IPS-18c (cell line): ENCODE measurements around the gene DOK3.
"Not testable (repeated sequence)": the region's sequence is repeated elsewhere in the genome, so short reads cannot be mapped to it uniquely, and the experiment has no call there.

Experiments
- H3K4me3 ChIP-seq: 2 replicates; pipeline ENCODE4 v1.7.0; 2013; ENCODE audit warnings: low read depth, mild to moderate bottlenecking, low read length, moderate library complexity; ENCODE audit not compliant: insufficient read depth
- H3K9me3 ChIP-seq: one replicate; pipeline ENCODE4 v1.6.1; 2013; ENCODE audit warnings: mild to moderate bottlenecking, low read length, moderate library complexity; ENCODE audit not compliant: control insufficient read depth, insufficient read depth

Gene DOK3

DNA sequence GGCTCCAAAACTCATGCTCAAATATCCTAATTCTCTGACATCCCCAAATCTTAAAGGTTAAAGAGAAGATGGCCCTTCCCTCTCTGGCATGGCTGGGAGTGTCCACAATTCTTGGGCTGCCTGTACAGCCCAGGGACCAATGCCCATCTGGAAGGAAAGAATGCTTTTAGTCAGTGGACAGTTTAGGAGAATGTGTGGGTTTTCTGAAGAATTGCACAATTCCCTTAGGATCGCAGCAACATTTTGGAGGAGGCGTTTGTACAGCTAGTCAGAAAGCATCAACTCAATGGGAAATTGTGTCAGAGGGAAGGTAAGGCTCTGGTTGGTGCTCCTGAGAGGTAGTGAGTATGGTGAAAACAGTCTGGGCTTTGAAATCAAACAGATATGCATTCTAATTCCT lies 29.8 kb upstream of the DOK3 start:
- H3K9me3 ChIP-seq, result peaks cover 3% of the 10 kb centered on the region

DNA sequence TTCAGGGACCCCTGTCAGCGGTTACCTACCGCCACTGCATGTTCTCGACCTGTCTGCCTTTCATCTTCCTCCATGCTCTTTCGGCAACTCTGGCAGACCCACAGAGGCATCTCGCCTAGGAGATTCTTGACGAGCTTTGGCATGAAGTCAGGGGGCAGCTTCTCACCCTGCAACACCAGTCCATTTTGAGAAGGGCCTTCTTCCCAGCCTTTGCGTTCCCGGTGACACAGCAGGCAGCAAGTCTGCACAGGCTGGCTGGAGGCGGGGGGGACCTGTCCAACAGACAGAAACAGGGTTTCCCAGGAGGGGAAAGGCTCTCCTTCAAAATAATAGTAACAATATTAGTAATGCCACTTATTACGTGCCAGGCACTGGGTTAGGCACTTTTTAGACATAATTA lies 29.2 kb upstream of the DOK3 start:
- Histone ChIP-seq H3K9me3 (peaks cover 3% of the 10 kb centered on the region), H3K4me3 (no peak overlapping the region)

More for the DNA sequence above, 29.8 kb upstream of the DOK3 start:
- no peak overlapping the region for H3K4me3 ChIP-seq

GRCh38 chr5:177537389-177538361 lies 28.0 kb upstream of the DOK3 start:
- Histone ChIP-seq H3K9me3 (peaks cover 3% of the 10 kb centered on the region), H3K4me3 (no peak overlapping the region)

DNA sequence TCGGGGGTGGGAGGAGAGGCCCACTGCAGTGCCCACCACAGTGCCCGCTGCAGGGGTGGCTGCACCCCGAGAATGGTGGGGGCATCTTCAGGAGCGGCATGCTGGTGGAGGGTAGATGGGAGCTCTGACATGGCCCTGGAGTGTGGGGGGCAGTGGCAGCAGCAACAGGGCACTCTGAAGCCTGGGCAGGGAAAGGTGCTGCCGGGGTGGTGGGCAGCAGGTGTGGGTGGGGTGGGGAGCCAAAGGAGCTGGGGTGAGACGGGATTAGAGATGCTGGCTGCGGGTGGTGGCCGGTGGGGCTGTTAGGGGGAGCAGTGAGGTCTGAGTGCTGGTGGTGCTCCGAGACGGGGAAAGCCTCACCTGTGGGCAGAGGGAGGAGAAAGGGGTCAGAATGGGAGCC lies 26.8 kb upstream of the DOK3 start:
- Histone ChIP-seq H3K4me3 (no peak overlapping the region), H3K9me3 (peaks cover 3% of the 10 kb centered on the region)

- Histone ChIP-seq H3K4me3 (no peak overlapping the region), H3K9me3 (peaks cover 3% of the 10 kb centered on the region)
These were observed 25.5 kb upstream of the DOK3 start for GRCh38 chr5:177535125-177535524.

- not testable (repeated sequence) for H3K9me3 ChIP-seq, H3K4me3 ChIP-seq
These were observed 24.8 kb upstream of the DOK3 start for GRCh38 chr5:177534433-177534832.

DNA sequence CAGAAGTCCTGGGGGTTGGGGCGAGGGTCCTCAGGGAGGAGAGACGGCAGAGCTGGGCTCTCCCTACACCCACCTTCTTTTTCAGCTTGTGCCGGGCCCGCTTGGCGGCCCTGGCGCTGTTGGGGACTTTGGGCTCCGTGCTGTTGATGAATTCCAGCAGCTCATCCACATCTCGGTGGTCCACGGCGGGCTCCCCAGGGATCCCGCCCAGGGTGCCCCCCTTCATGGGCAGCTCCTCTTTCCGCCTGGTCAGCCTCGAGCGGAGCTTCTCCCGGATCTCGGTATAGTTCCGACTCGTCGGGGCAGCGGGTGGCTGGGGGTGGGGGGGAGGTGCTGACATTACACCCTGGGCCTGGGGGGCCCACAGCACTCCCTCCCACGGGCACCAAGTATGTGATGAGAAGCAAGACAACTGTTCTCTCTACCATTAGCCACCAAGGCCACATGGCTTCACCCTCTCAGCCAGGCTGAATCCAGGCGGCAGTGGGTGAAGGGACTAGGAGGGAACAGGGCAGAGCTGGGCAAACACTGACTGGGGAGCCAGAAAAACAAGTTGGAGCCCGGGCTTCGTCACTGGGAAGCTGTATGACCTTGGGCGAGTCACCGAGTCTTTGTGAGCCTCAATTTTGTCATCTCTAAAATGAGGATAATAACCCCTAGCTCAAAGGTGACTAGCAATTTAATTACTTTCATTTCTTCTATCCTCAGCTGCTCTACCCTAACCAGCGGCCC lies 21.7 kb upstream of the DOK3 start:
- Histone ChIP-seq H3K9me3 (no peaks in the 10 kb centered on the region), H3K4me3 (no peak overlapping the region)

DNA sequence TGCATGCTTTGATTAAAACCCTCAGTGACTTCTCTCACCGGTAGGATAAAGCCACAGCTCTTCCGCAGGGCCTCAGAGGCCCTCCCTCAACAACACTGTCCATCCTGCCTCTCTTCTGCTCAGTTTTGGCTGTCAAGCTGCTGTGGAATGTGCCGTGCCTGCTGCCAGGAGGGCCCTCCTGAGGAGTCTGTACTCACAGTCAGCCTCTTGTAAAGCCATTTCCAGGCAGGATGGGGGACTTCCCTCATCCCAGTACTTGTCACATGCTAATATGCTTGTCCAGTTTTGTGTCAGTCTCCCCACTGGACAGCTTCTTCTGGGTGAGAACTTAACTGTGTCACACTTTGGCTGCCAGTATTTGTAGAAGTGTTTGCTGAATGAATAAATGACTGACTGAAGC lies 21.0 kb upstream of the DOK3 start:
- H3K4me3 ChIP-seq, result no peak overlapping the region
- H3K9me3 ChIP-seq, result no peaks in the 10 kb centered on the region

DNA sequence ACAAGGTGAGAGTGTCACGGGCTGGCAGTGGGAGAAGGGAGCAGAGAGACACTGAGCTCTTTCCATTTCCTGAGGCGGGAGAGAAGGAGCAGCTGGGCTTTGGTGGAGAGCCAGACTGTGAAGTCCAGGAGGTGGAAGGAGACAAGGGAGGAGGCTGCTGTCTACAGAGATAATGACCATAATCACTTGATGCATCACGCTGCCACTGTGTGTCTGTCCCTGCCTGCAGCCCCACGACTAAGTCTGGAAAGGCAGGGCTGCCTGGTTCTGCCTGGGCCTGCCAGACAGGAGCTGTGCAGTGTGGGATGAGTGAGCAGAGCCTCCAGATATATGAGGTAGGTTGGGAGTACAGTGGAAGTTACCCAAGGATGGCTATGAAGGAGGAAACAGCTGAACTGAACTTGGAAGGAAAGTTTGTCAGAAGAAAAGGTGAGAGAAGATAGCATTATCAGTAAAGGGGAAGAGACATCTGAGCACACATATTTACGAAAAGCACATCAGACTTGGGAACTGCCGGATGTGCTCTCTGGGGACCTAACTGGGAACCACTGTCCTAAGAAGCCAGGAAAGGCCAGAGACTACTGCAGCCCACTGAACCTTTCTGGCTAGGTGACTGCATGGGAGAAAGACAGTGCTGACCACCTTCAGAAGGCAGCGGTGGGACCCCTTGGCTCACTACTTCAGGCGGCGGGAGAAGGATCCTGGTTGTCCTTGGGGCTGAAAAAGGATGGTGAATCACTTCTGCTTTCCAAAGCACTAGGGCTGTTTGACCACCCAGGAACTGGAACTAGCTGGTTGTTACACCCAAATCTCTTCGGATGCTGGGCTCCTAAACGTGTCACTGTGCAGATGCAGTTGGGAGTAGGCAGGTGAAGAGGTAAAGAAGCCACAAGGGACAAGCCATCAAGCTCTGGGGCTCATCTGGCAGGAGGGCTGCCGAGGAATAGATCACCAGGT lies 19.9 kb upstream of the DOK3 start:
- Histone ChIP-seq H3K4me3 (no peak overlapping the region), H3K9me3 (no peaks in the 10 kb centered on the region)

- H3K9me3 ChIP-seq, result no peaks in the 10 kb centered on the region
- H3K4me3 ChIP-seq, result no peak overlapping the region
These were observed 19.0 kb upstream of the DOK3 start for GRCh38 chr5:177528631-177529030.

DNA sequence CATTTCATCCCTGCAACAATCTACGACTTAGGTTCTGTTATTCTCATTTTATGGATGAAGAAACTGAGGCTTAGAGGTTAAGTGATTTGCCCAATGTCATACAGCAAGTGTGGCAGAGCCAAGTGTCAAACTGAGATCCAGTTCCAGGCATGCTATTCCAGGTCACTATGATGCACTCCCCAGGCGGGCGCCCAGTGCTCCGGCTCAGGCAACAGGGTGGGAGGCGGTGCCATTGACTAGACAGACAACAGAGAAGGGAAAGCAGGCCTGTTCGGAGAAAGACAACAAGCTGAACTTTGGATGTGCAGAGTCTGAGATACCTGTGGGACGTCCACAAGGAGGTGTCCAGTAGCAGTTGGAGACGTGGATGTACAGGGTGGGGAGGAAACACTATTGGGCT lies 18.0 kb upstream of the DOK3 start:
- Histone ChIP-seq H3K4me3 (no peak overlapping the region), H3K9me3 (no peaks in the 10 kb centered on the region)

DNA sequence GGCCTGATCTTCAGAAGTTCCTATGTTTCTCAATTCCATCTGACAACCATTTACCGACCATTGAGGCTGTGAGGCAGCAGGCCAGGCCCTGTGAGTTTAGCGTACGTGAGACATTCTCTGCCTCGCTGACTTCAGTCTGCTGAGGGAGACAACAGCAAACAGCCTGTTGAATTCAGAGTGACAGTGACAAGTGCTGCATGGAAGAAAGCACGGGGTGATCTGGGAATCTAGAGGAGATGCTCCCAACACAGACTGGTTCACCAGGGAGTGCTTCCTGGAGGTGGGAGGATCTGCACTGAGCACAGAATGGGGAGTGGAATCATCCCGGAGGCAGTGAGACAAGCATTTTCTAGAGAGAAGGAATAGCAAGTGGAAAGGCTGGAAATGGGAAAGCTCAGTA lies 17.2 kb upstream of the DOK3 start:
- no peaks in the 10 kb centered on the region for H3K9me3 ChIP-seq
- H3K4me3 ChIP-seq, result no peak overlapping the region

- no peak overlapping the region for H3K4me3 ChIP-seq
- no peaks in the 10 kb centered on the region for H3K9me3 ChIP-seq
These were observed 16.6 kb upstream of the DOK3 start for GRCh38 chr5:177526191-177526590.

GRCh38 chr5:177524941-177525655 lies 15.5 kb upstream of the DOK3 start:
- H3K4me3 ChIP-seq, result no peak overlapping the region
- H3K9me3 ChIP-seq, result no peaks in the 10 kb centered on the region

GRCh38 chr5:177524539-177524900 lies 14.9 kb upstream of the DOK3 start:
- no peaks in the 10 kb centered on the region for H3K9me3 ChIP-seq
- H3K4me3 ChIP-seq, result no peak overlapping the region

- no peak overlapping the region for H3K4me3 ChIP-seq
- H3K9me3 ChIP-seq, result no peaks in the 10 kb centered on the region
These were observed 14.3 kb upstream of the DOK3 start for GRCh38 chr5:177523711-177524538.
